Endothelial cell of umbilical vein (primary cell): ENCODE measurements around the gene ANKRD28.

Experiments used
- POLR2A ChIP-seq: IDR thresholded peaks from 2 replicates; pipeline ENCODE4 v1.6.1; 2012; ENCODE audit warnings: low read depth, mild to moderate bottlenecking, control low read depth, low read length
- POLR2AphosphoS5 ChIP-seq: IDR thresholded peaks from 2 replicates; pipeline ENCODE4 v1.6.1; 2012; ENCODE audit warnings: low read depth, mild to moderate bottlenecking, control low read depth, low read length, moderate library complexity; ENCODE audit not compliant: insufficient read depth
- TF ChIP-seq, protein P1 (sequence below), 2 donors: IDR thresholded peaks; 1 replicate in 1 of 2; 2 replicates in 1 of 2; pipeline ENCODE4 v1.5.1; 2011; ENCODE audit warnings: low read length in 2 of 2, mild to moderate bottlenecking in 2 of 2, moderate library complexity in 2 of 2, control low read depth in 1 of 2, inconsistent platforms in 1 of 2, low read depth in 1 of 2; ENCODE audit not compliant: insufficient read depth in 1 of 2; ENCODE audit errors: extremely low read depth in 1 of 2

- TF ChIP-seq, protein P1, sequence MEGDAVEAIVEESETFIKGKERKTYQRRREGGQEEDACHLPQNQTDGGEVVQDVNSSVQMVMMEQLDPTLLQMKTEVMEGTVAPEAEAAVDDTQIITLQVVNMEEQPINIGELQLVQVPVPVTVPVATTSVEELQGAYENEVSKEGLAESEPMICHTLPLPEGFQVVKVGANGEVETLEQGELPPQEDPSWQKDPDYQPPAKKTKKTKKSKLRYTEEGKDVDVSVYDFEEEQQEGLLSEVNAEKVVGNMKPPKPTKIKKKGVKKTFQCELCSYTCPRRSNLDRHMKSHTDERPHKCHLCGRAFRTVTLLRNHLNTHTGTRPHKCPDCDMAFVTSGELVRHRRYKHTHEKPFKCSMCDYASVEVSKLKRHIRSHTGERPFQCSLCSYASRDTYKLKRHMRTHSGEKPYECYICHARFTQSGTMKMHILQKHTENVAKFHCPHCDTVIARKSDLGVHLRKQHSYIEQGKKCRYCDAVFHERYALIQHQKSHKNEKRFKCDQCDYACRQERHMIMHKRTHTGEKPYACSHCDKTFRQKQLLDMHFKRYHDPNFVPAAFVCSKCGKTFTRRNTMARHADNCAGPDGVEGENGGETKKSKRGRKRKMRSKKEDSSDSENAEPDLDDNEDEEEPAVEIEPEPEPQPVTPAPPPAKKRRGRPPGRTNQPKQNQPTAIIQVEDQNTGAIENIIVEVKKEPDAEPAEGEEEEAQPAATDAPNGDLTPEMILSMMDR (IDR thresholded peaks at IDR 0.05; ENCODE audit: extremely low read depth in 1 of 2, insufficient read depth in 1 of 2, low read depth in 1 of 2, low read length in 2 of 2), result no peak
- TF ChIP-seq POLR2A (no peak), POLR2AphosphoS5 (no peak)
Observed at GRCh38 chr3:15676259-15676658, 121.5 kb downstream of the ANKRD28 start.
